Gastroesophageal sphincter (tissue), 3 donors: ENCODE data around the gene RAD18.

ENCODE experiments used
- CTCF ChIP-seq, 4 experiments: fragments of 200-600 bp in 2 of 4; fragments of 450-650 bp in 2 of 4; sonication (generic) in 1 of 4; IDR thresholded peaks; one replicate each; pipeline ENCODE4 v1.5.1; 2017 to 2019; ENCODE audit warnings: antibody characterized with exemption in 4 of 4, mild to moderate bottlenecking in 2 of 4, moderate library complexity in 2 of 4
- POLR2A ChIP-seq, 2 donors: fragments of 450-650 bp; IDR thresholded peaks; one replicate each; pipeline ENCODE4 v1.6.1; 2017; ENCODE audit warnings: antibody characterized with exemption in 2 of 2, mild to moderate bottlenecking in 2 of 2, moderate library complexity in 1 of 2

DNA sequence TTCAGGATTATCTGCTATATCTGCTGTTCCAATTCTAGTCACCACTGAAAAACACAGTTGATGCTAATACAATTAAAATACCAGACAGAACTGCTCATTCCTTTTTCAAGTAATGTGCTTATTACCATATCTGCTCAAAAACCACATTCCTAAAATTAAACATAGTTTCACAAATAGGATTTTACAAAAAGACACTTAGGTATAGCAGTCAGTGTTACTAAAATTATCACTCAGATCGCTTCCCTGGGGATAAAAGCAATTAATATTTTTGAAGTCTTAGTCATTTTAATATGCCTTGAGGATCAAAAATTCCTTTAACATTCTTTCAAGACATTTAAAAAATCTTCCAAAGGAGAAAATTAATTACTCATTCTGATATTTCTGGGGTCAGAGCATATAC is 71.5 kb downstream of the RAD18 start:
- TF ChIP-seq POLR2A (IDR thresholded peaks at IDR 0.05) (no peak), CTCF (IDR thresholded peaks at IDR 0.05) (no peak)
